Epithelial cell of esophagus (primary cell): ENCODE data around the gene RPLP2.

Source experiments
- DNase-seq: peaks from one replicate; pipeline ENCODE4 v3.0.0; 2010; ENCODE audit warnings: low read depth
- H3K4me3 ChIP-seq: 2 replicates; pipeline ENCODE4 v1.5.1; 2011; ENCODE audit warnings: mild to moderate bottlenecking, low read length, control low read depth
- CTCF ChIP-seq: IDR thresholded peaks from 2 replicates; pipeline ENCODE4 v1.5.1; 2011; ENCODE audit warnings: low read depth, mild to moderate bottlenecking, low read length, control low read depth, inconsistent platforms; ENCODE audit not compliant: insufficient read depth; ENCODE audit errors: missing control alignments

RPLP2 gene

GRCh38 chr11:850775-851763 is 41.3 kb downstream of the RPLP2 start:
- no peak for DNase-seq
- TF ChIP-seq CTCF: no peak
- no peak overlapping the region for H3K4me3 ChIP-seq

- DNase-seq: no peak
- no peak overlapping the region for H3K4me3 ChIP-seq
- no peak for TF ChIP-seq CTCF
Measured at GRCh38 chr11:852762-853161, 43.0 kb downstream of the RPLP2 start.

DNA sequence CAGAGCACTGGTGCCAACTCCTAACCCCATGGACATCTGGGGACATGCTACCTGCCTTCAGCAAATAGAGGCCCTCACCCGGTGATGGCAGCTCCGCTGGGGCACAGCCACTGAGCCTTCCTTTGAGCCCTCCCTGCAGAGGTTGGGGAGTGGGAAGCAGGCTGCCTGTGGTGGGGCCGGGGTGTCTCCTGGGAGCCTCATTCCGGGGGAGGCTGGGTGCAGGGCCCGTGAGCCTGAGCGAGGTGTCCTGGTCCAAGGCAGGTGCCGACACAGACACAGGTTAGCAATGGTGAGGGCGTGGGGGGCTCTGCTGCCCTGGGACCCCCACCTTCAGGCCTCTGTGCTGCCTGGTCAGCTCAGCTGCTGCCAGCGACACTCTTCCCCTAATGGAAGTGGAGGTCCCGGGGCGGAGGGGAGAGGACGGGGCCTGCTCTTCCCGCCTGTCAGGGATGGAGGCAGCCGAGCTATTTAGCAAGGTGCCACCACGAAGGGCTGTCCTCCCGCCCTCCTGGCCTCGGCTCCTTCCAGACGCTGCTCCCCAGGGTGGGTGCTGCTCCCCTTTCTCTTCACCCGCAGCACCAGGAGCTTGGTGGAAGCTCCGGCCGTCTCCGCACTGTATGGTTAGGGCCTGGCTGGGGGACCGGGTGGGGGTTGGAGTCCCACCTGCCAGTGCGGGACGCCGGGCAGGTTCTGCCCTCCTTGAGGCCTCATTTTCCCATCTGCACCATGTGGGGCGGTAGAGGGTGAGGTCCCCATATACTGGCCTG is 44.1 kb downstream of the RPLP2 start:
- TF ChIP-seq CTCF: no peak
- no peak overlapping the region for H3K4me3 ChIP-seq
- DNase-seq: no peak

- no peak for TF ChIP-seq CTCF
- no peak for DNase-seq
- no peak overlapping the region for H3K4me3 ChIP-seq
Measured at GRCh38 chr11:854601-855329, 45.0 kb downstream of the RPLP2 start.

DNA sequence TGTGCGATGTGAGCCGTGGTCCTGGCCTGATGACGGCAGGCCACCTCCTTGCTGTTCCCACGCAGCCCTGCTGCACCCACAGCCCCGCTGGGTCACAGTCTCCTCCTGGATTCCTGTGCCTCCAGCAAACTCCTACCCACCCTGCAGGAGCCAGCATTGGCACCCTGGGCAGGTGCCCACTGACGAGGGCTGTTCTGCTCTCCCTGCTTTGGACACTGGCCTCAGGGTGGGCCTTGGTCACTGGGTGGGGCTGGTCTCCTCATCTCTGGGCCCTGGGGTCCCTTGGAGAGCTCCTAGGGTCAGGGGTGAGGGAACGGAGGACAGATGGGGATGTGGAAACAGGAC is 45.5 kb downstream of the RPLP2 start:
- no peak overlapping the region for H3K4me3 ChIP-seq
- TF ChIP-seq CTCF: no peak
- no peak for DNase-seq

- no peak overlapping the region for H3K4me3 ChIP-seq
- TF ChIP-seq CTCF: no peak
- no peak for DNase-seq
Measured at GRCh38 chr11:855796-856195, 46.0 kb downstream of the RPLP2 start.
